Hepatocyte (in vitro differentiated cells): ENCODE measurements around the gene PLPP7. TPM values are rescaled to one million over a fixed set of nuclear protein-coding genes. Genes with fewer than 3 reads are reported as not detected.

Source experiments
- DNase-seq: peaks from one replicate; pipeline ENCODE4 v3.0.0-alpha.2; 2016; ENCODE audit warnings: low spot score
- H2AFZ ChIP-seq: fragments of 200-600 bp; sonication (generic); 2 replicates; pipeline ENCODE4 v1.6.0; 2016; ENCODE audit warnings: antibody characterized with exemption, mild to moderate bottlenecking
- H3K27ac ChIP-seq: fragments of 200-600 bp; sonication (generic); 2 replicates; pipeline ENCODE4 v1.5.1; 2016; ENCODE audit warnings: mild to moderate bottlenecking
- H3K27me3 ChIP-seq: fragments of 200-600 bp; sonication (generic); 2 replicates; pipeline ENCODE4 v1.6.1; 2016
- H3K36me3 ChIP-seq: fragments of 200-600 bp; sonication (generic); replicated peaks from 2 replicates; pipeline ENCODE4 v1.5.1; 2016; ENCODE audit warnings: low read depth; ENCODE audit not compliant: insufficient read depth
- H3K4me1 ChIP-seq: fragments of 200-600 bp; sonication (generic); 2 replicates; pipeline ENCODE4 v1.5.1; 2016; ENCODE audit warnings: mild to moderate bottlenecking, moderate library complexity; ENCODE audit not compliant: insufficient read depth
- H3K4me2 ChIP-seq: fragments of 200-600 bp; sonication (generic); 2 replicates; pipeline ENCODE4 v1.6.0; 2016
- H3K4me3 ChIP-seq: fragments of 200-600 bp; sonication (generic); 2 replicates; pipeline ENCODE4 v1.5.1; 2016; ENCODE audit warnings: mild to moderate bottlenecking
- H3K79me2 ChIP-seq: fragments of 200-600 bp; sonication (generic); 2 replicates; pipeline ENCODE4 v1.6.0; 2017; ENCODE audit warnings: mild to moderate bottlenecking
- H3K9me2 ChIP-seq: fragments of 200-600 bp; sonication (generic); replicated peaks from 2 replicates; pipeline ENCODE4 v1.6.0; 2017; ENCODE audit warnings: mild to moderate bottlenecking; ENCODE audit not compliant: insufficient read depth
- H3K9me3 ChIP-seq: fragments of 200-600 bp; sonication (generic); 2 replicates; pipeline ENCODE4 v1.5.1; 2016; ENCODE audit warnings: low read depth, mild to moderate bottlenecking
- H4K20me1 ChIP-seq: fragments of 200-600 bp; sonication (generic); 2 replicates; pipeline ENCODE4 v1.6.0; 2016; ENCODE audit warnings: mild to moderate bottlenecking; ENCODE audit not compliant: insufficient read depth, poor library complexity, severe bottlenecking
- EZH2 ChIP-seq: fragments of 200-600 bp; sonication (generic); IDR thresholded peaks from 2 replicates; pipeline ENCODE4 v1.6.1; 2016; ENCODE audit warnings: antibody characterized with exemption, mild to moderate bottlenecking, borderline replicate concordance
- EZH2phosphoT487 ChIP-seq: fragments of 200-600 bp; sonication (generic); IDR thresholded peaks from one replicate; pipeline ENCODE4 v1.6.1; 2018; ENCODE audit warnings: antibody characterized with exemption, mild to moderate bottlenecking, low read depth, moderate library complexity; ENCODE audit not compliant: unreplicated experiment, severe bottlenecking
- WGBS: methylation state at CpG from one replicate; pipeline ENCODE4 v1.1.6; 2016; ENCODE audit warnings: low lambda C conversion rate; ENCODE audit errors: missing lambda C conversion rate; 5-methylcytosine and 5-hydroxymethylcytosine counted together
- polyA plus RNA-seq: library from polyadenylated mRNA; unstranded; fragments of >200 nt; fragmentation: Nextera tagmentation; extraction: Ambion mirVana; gene quantifications from 2 replicates; pipeline ENCODE4 v1.2.1, GENCODE V29; 2016
- total RNA-seq: library from RNA; depleted of rRNA; stranded (reverse); fragments of >200 nt; gene quantifications from 2 replicates; pipeline ENCODE4 v1.2.3, GENCODE V29; 2014
- TF ChIP-seq, protein P1 (sequence below): fragments of 200-600 bp; sonication (generic); IDR thresholded peaks from 2 replicates; pipeline ENCODE4 v1.5.1; 2016; ENCODE audit warnings: antibody characterized with exemption, mild to moderate bottlenecking; ENCODE audit not compliant: poor library complexity

Gene PLPP7
- total and polyA plus RNA-seq, 2 experiments from 2014 or later, result 0.20 to 0.46 TPM

DNA sequence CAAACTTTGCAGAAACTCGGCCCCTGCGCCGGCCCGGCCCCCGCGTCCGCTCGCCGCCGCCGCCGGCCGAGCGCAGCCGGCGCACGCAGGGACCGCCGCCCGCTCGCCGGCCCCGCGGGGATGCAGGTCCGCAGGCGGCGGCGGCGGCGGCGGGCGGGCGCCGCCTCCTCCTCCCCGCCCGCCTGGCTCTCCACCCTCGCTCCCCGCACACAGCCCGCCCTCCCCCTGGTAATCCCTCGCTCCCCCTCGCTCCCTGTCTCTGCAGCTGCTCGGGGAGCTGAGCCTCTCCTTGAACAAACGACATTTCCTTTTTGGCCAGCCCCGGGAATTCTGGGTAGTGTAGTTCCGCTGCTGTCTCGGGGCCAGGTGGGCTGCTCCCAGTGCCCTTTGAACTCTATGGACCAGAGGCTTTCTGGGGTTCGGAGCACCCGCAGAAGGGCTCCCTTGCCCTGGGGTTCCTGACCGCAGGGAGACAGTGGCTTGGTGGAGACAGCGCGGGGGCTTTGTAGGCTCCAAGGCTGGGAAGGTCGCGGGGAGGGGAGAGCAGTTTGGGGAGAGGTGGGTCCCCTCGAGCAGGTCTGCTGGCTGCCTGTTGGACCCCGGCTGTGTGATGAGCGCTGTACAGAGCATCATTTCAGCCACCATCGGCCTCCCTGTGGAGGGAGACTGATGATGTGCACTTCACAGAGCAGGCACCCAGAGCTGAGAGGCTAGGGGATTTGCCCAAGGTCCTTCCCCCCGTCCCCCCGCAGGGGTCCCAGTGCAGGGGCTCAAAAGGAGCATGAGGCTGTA, 11.4 kb upstream of the PLPP7 start:
- peak; percentile 88 for DNase-seq
- WGBS, result 36% methylated on average over 16 of the region's 59 CpGs
- Histone ChIP-seq H3K4me3 (no peak overlapping the region), H3K27me3 (peaks cover 56% of the 10 kb centered on the region), H3K79me2 (no peaks in the 10 kb centered on the region), H3K9me2 (no peaks in the 10 kb centered on the region), H3K4me1 (peaks cover 4% of the 10 kb centered on the region), H3K27ac (no peak overlapping the region), H2AFZ (no peak overlapping the region), H4K20me1 (no peaks in the 10 kb centered on the region), H3K36me3 (no peaks in the 10 kb centered on the region), H3K9me3 (no peaks in the 10 kb centered on the region), H3K4me2 (peak overlapping the region; percentile 99)
- TF ChIP-seq, protein P1, sequence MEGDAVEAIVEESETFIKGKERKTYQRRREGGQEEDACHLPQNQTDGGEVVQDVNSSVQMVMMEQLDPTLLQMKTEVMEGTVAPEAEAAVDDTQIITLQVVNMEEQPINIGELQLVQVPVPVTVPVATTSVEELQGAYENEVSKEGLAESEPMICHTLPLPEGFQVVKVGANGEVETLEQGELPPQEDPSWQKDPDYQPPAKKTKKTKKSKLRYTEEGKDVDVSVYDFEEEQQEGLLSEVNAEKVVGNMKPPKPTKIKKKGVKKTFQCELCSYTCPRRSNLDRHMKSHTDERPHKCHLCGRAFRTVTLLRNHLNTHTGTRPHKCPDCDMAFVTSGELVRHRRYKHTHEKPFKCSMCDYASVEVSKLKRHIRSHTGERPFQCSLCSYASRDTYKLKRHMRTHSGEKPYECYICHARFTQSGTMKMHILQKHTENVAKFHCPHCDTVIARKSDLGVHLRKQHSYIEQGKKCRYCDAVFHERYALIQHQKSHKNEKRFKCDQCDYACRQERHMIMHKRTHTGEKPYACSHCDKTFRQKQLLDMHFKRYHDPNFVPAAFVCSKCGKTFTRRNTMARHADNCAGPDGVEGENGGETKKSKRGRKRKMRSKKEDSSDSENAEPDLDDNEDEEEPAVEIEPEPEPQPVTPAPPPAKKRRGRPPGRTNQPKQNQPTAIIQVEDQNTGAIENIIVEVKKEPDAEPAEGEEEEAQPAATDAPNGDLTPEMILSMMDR, result no peak
- TF ChIP-seq EZH2, result no peak
- TF ChIP-seq EZH2phosphoT487, result no peak

DNA sequence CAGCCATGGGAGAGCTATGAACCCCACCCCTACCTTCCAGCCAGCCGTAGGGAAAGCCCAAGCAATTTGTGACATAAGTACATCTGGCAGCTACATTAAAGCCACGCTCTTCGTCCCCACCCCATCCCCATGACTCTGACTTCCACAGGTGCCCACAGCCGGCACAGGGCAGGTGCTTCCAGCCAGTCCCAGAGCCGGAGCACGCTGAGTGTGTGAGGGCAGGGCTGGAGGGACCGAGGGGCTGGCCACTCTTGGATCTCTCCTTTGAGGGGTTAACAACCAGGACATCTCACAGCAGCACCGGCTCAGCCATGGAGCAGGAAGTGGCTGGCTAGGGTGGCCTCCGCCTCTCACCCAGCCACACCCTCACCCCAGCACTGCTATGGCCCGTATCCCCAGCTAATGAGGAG, 10.8 kb upstream of the PLPP7 start:
- Histone ChIP-seq H3K9me2 (no peaks in the 10 kb centered on the region), H3K36me3 (no peaks in the 10 kb centered on the region), H3K79me2 (no peaks in the 10 kb centered on the region), H3K27ac (no peak overlapping the region), H2AFZ (no peak overlapping the region), H3K27me3 (peaks cover 61% of the 10 kb centered on the region), H3K4me3 (no peak overlapping the region), H4K20me1 (no peaks in the 10 kb centered on the region), H3K9me3 (no peaks in the 10 kb centered on the region), H3K4me2 (no peak overlapping the region), H3K4me1 (peaks cover 4% of the 10 kb centered on the region)
- 70% methylated on average over 10 of the region's 10 CpGs for WGBS
- TF ChIP-seq, protein P1, result no peak
- TF ChIP-seq EZH2phosphoT487 (no peak), EZH2 (no peak)
- DNase-seq, result no peak

DNA sequence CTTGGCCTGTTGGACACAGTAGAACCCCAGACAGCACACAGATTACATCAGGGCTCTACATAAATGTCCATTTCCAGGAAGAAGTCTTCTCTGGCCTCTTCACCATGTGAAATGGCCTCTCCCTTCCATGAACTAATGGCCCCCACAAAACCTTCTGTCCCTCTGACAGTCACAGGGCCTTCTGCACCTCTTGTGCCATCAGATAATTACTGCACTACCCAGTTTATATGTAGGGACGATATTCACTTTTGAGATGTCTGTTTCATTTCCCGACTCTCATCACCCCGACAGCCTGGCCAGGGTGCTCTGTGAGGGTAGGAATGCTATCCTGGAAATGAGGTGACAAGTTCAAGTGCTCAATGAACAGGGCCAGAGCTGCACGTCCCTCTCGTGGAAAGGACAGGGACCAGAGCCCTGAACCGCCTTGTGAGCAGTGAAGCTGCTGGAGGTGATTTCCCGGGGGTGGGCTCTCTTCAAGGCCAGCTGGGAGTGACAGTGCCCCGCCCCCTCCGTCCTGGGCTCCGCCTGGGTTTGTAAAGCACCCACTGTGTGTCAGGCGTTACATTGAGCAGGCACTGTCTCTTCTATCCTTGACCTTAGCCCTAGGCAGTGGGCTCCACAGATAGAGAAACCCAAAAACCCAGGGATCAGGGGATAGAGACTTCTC, 10.2 kb upstream of the PLPP7 start:
- Histone ChIP-seq H3K27me3 (peaks cover 59% of the 10 kb centered on the region), H3K9me3 (no peaks in the 10 kb centered on the region), H3K79me2 (no peaks in the 10 kb centered on the region), H3K4me1 (peaks cover 4% of the 10 kb centered on the region), H3K36me3 (no peaks in the 10 kb centered on the region), H3K27ac (no peak overlapping the region), H4K20me1 (no peaks in the 10 kb centered on the region), H3K4me3 (no peak overlapping the region), H3K9me2 (no peaks in the 10 kb centered on the region), H3K4me2 (no peak overlapping the region), H2AFZ (no peak overlapping the region)
- TF ChIP-seq, protein P1, result no peak
- TF ChIP-seq EZH2phosphoT487 (no peak), EZH2 (no peak)
- DNase-seq, result no peak
- 80% methylated on average over 11 of the region's 11 CpGs for WGBS
